A549 (cell line): Measurements from ENCODE around the gene MOK.

ENCODE experiments used
- BCL3 ChIP-seq: fragments of >200 bp; sonication (Bioruptor Twin); formaldehyde crosslinking; IDR thresholded peaks from 3 replicates; pipeline ENCODE4 v1.6.1; 2016
- CEBPB ChIP-seq, 2 experiments: fragments of >200 bp in 1 of 2; sonication (Bioruptor Twin) in 1 of 2; formaldehyde crosslinking in 1 of 2; IDR thresholded peaks; 2 replicates each; pipeline ENCODE4 v1.6.1; 2012 to 2016
- EP300 ChIP-seq, 2 experiments: fragments of >200 bp; sonication (Bioruptor Twin); formaldehyde crosslinking; IDR thresholded peaks; 2 replicates in 1 of 2; 3 replicates in 1 of 2; pipeline ENCODE4 v1.6.1; 2016 to 2017
- KDM1A ChIP-seq: fragments of 200-600 bp; sonication (generic); IDR thresholded peaks from 2 replicates; pipeline ENCODE4 v1.6.1; 2016; ENCODE audit warnings: low read depth, mild to moderate bottlenecking
- NR3C1 ChIP-seq: fragments of >200 bp; sonication (Bioruptor Twin); formaldehyde crosslinking; IDR thresholded peaks from 3 replicates; pipeline ENCODE4 v1.6.1; 2017
- POLR2A ChIP-seq: IDR thresholded peaks from 2 replicates; pipeline ENCODE4 v1.6.1; 2012; ENCODE audit warnings: mild to moderate bottlenecking, low read length
- RAD21 ChIP-seq, 2 experiments: fragments of >200 bp in 1 of 2; sonication (Bioruptor Twin) in 1 of 2; formaldehyde crosslinking in 1 of 2; IDR thresholded peaks in 1 of 2; conservative IDR thresholded peaks in 1 of 2; 2 replicates in 1 of 2; 3 replicates in 1 of 2; pipeline ENCODE4 v1.6.1; 2012 to 2018; ENCODE audit warnings: inconsistent platforms in 1 of 2
- RCOR1 ChIP-seq: fragments of 150-350 bp; IDR thresholded peaks from 2 replicates; pipeline ENCODE4 v1.6.1; 2014; ENCODE audit warnings: antibody characterized with exemption, low read length, low read depth
- REST ChIP-seq: fragments of 200-600 bp; sonication (generic); IDR thresholded peaks from 2 replicates; pipeline ENCODE4 v1.6.1; 2016; ENCODE audit warnings: antibody characterized with exemption, mild to moderate bottlenecking, moderate library complexity
- RNF2 ChIP-seq: fragments of 200-600 bp; sonication (generic); IDR thresholded peaks from 2 replicates; pipeline ENCODE4 v1.6.1; 2016; ENCODE audit warnings: low read depth, mild to moderate bottlenecking, antibody characterized with exemption, moderate library complexity, borderline replicate concordance
- ZFP36 ChIP-seq: fragments of 450-650 bp; IDR thresholded peaks from 2 replicates; pipeline ENCODE4 v1.6.1; 2014; ENCODE audit warnings: borderline replicate concordance; ENCODE audit not compliant: partially characterized antibody
- TF ChIP-seq, protein P1 (sequence below): IDR thresholded peaks from 2 replicates; pipeline ENCODE4 v1.6.1; 2012
- TF ChIP-seq, protein P2 (sequence below): fragments of >200 bp; sonication (Bioruptor Twin); formaldehyde crosslinking; IDR thresholded peaks from 3 replicates; pipeline ENCODE4 v1.5.1; 2016

- TF ChIP-seq RAD21 (conservative IDR thresholded peaks at IDR 0.05 in 1 of 2, IDR thresholded peaks at IDR 0.05 in 1 of 2) (0 out of 5 replicates have a peak, but pooled peaks of 1 of the 2 experiments have one; percentile 18), ZFP36 (no peak), NR3C1 (no peak), EP300 (IDR thresholded peaks at IDR 0.05) (no peak), KDM1A (no peak), BCL3 (no peak), RCOR1 (no peak), REST (no peak), CEBPB (IDR thresholded peaks at IDR 0.05) (no peak), RNF2 (no peak), POLR2A (no peak)
- TF ChIP-seq, protein P1, sequence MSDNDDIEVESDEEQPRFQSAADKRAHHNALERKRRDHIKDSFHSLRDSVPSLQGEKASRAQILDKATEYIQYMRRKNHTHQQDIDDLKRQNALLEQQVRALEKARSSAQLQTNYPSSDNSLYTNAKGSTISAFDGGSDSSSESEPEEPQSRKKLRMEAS = no peak
- TF ChIP-seq, protein P2, sequence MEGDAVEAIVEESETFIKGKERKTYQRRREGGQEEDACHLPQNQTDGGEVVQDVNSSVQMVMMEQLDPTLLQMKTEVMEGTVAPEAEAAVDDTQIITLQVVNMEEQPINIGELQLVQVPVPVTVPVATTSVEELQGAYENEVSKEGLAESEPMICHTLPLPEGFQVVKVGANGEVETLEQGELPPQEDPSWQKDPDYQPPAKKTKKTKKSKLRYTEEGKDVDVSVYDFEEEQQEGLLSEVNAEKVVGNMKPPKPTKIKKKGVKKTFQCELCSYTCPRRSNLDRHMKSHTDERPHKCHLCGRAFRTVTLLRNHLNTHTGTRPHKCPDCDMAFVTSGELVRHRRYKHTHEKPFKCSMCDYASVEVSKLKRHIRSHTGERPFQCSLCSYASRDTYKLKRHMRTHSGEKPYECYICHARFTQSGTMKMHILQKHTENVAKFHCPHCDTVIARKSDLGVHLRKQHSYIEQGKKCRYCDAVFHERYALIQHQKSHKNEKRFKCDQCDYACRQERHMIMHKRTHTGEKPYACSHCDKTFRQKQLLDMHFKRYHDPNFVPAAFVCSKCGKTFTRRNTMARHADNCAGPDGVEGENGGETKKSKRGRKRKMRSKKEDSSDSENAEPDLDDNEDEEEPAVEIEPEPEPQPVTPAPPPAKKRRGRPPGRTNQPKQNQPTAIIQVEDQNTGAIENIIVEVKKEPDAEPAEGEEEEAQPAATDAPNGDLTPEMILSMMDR = peak; percentile 32; the same call in 1 of the 3 replicates
These were observed 90.8 kb downstream of the MOK start for GRCh38 chr14:102213984-102214658.
